Measurements from ENCODE around the gene IRF3.

IRF3 gene

GRCh38 chr19:49665351-49666119 is at the start of gene IRF3, which contains the start of gene BCL2L12:
Gene IRF3 (minus strand): TSS chr19:49665857. CDS start chr19:49664838, 1,019 bp downstream.
Gene BCL2L12 (plus strand): TSS chr19:49665933. CDS start chr19:49666693, 760 bp downstream.
- peak; percentile 98 to 100 for DNase-seq (ENCODE audit: low read depth in 2 of 2)

GRCh38 chr19:49713236-49713845 is 47.7 kb upstream of the IRF3 start:
- no peak for DNase-seq (ENCODE audit: low read depth in 2 of 2)

GRCh38 chr19:49712397-49712859 is 46.8 kb upstream of the IRF3 start:
- DNase-seq (ENCODE audit: low read depth in 2 of 2), result no peak

GRCh38 chr19:49710372-49710951 is 44.8 kb upstream of the IRF3 start:
- no peak for DNase-seq (ENCODE audit: low read depth in 2 of 2)

GRCh38 chr19:49705919-49706318 is 40.3 kb upstream of the IRF3 start:
- no peak for DNase-seq (ENCODE audit: low read depth in 2 of 2)

GRCh38 chr19:49704888-49705642 is 39.4 kb upstream of the IRF3 start:
- DNase-seq (ENCODE audit: low read depth in 2 of 2), result no peak

GRCh38 chr19:49701271-49701786 is 35.7 kb upstream of the IRF3 start:
- no peak for DNase-seq (ENCODE audit: low read depth in 2 of 2)

- DNase-seq (ENCODE audit: low read depth in 2 of 2), result no peak
These were observed 34.9 kb upstream of the IRF3 start for GRCh38 chr19:49700563-49700962.

GRCh38 chr19:49699364-49699763 is 33.7 kb upstream of the IRF3 start:
- DNase-seq (ENCODE audit: low read depth in 2 of 2), result no peak

- DNase-seq (ENCODE audit: low read depth in 2 of 2), result no peak
These were observed 31.2 kb upstream of the IRF3 start for GRCh38 chr19:49696865-49697264.

GRCh38 chr19:49696115-49696514 is 30.5 kb upstream of the IRF3 start:
- DNase-seq (ENCODE audit: low read depth in 2 of 2), result no peak

- no peak for DNase-seq (ENCODE audit: low read depth in 2 of 2)
These were observed 26.5 kb upstream of the IRF3 start for GRCh38 chr19:49692147-49692506.

- peak in 1 of 2 experiments; percentile 48 for DNase-seq (ENCODE audit: low read depth in 2 of 2)
These were observed 25.8 kb upstream of the IRF3 start for GRCh38 chr19:49691243-49692146.

- peak in 1 of 2 experiments; percentile 63 for DNase-seq (ENCODE audit: low read depth in 2 of 2)
These were observed 25.1 kb upstream of the IRF3 start, which contains the start of gene CPT1C for GRCh38 chr19:49690656-49691242. Gene CPT1C (plus strand): TSS chr19:49691116. CDS start chr19:49692253, 1,137 bp downstream.

GRCh38 chr19:49690079-49690655 is 24.5 kb upstream of the IRF3 start:
- no peak for DNase-seq (ENCODE audit: low read depth in 2 of 2)

GRCh38 chr19:49689133-49690078 is 23.7 kb upstream of the IRF3 start, which contains the start of gene ADM5:
Gene ADM5 (plus strand): TSS chr19:49689594. CDS start chr19:49689838, 244 bp downstream.
- no peak for DNase-seq (ENCODE audit: low read depth in 2 of 2)

- no peak for DNase-seq (ENCODE audit: low read depth in 2 of 2)
These were observed 23.0 kb upstream of the IRF3 start for GRCh38 chr19:49688531-49689132.
